ENCODE data around the gene SLC44A2. TPM values are rescaled to one million over a fixed set of nuclear protein-coding genes. Genes with fewer than 3 reads are reported as not detected.

SLC44A2 gene
- total RNA-seq, 1 donor = 49.9 TPM

DNA sequence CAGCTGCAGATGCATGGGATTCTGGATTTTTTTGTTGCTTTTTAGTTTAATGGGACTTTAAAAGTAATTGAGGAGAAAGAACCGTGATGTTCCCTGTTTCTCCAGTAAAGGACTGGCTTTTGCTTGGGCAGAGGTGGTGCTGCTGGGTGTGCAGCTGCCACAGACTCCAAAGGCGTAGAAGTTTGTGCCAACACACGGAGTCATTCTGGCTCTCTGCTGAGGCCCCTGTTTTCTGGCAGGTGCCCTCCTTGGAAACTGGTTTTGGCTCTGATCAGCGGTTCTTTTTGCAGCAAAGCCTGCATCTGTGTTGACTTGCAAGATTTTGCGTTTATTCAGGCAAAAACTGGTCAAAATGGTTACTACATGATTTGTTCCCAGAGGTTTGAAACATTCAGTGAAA, 59.9 kb downstream of the SLC44A2 start:
- H3K4me3 ChIP-seq (ENCODE audit: insufficient read depth, low read length) = no peak overlapping the region
- TF ChIP-seq, protein P1, sequence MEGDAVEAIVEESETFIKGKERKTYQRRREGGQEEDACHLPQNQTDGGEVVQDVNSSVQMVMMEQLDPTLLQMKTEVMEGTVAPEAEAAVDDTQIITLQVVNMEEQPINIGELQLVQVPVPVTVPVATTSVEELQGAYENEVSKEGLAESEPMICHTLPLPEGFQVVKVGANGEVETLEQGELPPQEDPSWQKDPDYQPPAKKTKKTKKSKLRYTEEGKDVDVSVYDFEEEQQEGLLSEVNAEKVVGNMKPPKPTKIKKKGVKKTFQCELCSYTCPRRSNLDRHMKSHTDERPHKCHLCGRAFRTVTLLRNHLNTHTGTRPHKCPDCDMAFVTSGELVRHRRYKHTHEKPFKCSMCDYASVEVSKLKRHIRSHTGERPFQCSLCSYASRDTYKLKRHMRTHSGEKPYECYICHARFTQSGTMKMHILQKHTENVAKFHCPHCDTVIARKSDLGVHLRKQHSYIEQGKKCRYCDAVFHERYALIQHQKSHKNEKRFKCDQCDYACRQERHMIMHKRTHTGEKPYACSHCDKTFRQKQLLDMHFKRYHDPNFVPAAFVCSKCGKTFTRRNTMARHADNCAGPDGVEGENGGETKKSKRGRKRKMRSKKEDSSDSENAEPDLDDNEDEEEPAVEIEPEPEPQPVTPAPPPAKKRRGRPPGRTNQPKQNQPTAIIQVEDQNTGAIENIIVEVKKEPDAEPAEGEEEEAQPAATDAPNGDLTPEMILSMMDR (IDR thresholded peaks at IDR 0.05; ENCODE audit: extremely low read depth, low read depth, low read length) = no peak
- H2AFZ ChIP-seq (ENCODE audit: low read length) = no peak overlapping the region
- DNase-seq (ENCODE audit: insufficient read length, low spot score, missing footprints) = peak; percentile 43
- H3K27me3 ChIP-seq (ENCODE audit: insufficient read depth, low read length) = no peaks in the 10 kb centered on the region
- peaks cover 10% of the 10 kb centered on the region for H3K4me1 ChIP-seq (ENCODE audit: insufficient read depth, low read length)
- no peaks in the 10 kb centered on the region for H3K9me3 ChIP-seq (ENCODE audit: low read depth, low read length)
- H3K79me2 ChIP-seq (ENCODE audit: insufficient read depth, low read length) = peaks cover 82% of the 10 kb centered on the region
- no peak overlapping the region for H3K4me2 ChIP-seq (ENCODE audit: insufficient read depth, low read length)
- peaks cover 52% of the 10 kb centered on the region for H4K20me1 ChIP-seq (ENCODE audit: insufficient read depth, low read length)
- no peak overlapping the region for H3K27ac ChIP-seq (ENCODE audit: low read depth, low read length)
- H3K36me3 ChIP-seq (ENCODE audit: insufficient read depth, low read length) = peaks cover 93% of the 10 kb centered on the region

DNA sequence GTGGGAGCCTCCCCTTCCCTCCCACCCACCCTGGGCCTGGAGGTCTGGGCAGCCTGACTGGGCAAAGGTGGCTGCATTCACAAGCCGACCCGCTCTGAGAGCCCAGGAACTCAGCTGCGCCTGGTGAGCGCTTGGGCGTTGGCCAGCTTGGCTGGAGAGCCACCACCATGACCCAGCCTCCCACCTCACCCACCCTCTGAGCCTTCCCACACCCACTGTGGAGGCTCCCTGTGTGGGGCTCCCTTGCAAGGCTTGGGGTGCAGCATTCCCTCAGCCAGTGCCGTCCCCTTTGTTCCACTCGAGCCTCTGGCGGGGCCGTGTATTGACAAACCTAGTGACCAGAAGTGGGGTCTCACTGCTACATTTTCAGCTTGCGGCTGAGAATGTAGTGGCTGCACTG, 60.8 kb downstream of the SLC44A2 start:
- peaks cover 93% of the 10 kb centered on the region for H3K36me3 ChIP-seq (ENCODE audit: insufficient read depth, low read length)
- peaks cover 10% of the 10 kb centered on the region for H3K4me1 ChIP-seq (ENCODE audit: insufficient read depth, low read length)
- peaks cover 73% of the 10 kb centered on the region for H3K79me2 ChIP-seq (ENCODE audit: insufficient read depth, low read length)
- no peak overlapping the region for H2AFZ ChIP-seq (ENCODE audit: low read length)
- DNase-seq (ENCODE audit: insufficient read length, low spot score, missing footprints) = peak; percentile 67
- no peaks in the 10 kb centered on the region for H3K27me3 ChIP-seq (ENCODE audit: insufficient read depth, low read length)
- no peaks in the 10 kb centered on the region for H3K9me3 ChIP-seq (ENCODE audit: low read depth, low read length)
- peaks cover 59% of the 10 kb centered on the region for H4K20me1 ChIP-seq (ENCODE audit: insufficient read depth, low read length)
- H3K27ac ChIP-seq (ENCODE audit: low read depth, low read length) = peak overlapping the region; percentile 90
- H3K4me3 ChIP-seq (ENCODE audit: insufficient read depth, low read length) = no peak overlapping the region
- TF ChIP-seq, protein P1 (IDR thresholded peaks at IDR 0.05; ENCODE audit: extremely low read depth, low read depth, low read length) = no peak
- no peak overlapping the region for H3K4me2 ChIP-seq (ENCODE audit: insufficient read depth, low read length)

DNA sequence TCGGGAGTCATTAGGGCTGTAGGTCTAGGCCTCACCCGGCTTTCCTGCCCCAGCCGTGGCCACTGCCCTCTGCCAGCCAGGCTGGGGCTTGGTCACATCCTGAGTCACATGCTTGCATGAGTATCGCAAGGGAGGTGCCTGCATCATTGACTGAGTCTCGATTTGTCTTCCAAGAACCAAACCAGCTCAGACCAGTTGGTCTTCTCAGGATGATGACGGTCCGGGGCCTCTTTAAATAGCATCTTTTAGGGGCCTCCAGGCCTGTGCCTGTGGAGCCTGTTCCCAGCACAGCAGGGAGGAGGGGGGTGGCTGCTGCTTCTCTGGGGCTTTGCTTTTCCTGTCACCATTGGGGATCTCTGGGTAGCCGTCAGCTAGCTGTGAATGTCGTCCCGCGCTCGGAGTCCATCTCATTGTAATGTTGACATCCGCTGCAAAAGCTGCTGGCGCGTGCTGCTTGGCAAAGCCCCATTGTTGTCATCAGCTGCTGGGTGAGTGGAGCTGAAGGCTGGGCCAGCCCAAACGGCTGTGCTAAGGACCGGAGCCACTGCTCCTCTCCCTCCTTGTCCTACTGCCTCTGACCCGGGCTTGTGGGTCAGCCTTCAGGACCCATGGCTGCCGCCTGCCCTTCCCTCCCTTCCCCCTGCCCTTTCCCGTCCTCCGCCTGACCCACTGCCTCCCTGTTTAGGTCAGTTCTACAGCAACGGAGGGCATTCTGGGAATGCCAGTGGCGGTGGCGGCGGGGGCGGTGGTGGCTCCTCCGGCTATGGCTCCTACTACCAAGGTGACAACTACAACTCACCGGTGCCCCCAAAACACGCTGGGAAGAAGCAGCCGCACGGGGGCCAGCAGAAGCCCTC, 61.5 kb downstream of the SLC44A2 start:
- no peak overlapping the region for H2AFZ ChIP-seq (ENCODE audit: low read length)
- no peak overlapping the region for H3K4me2 ChIP-seq (ENCODE audit: insufficient read depth, low read length)
- H3K4me3 ChIP-seq (ENCODE audit: insufficient read depth, low read length) = no peak overlapping the region
- peak; percentile 98 for DNase-seq (ENCODE audit: insufficient read length, low spot score, missing footprints)
- peaks cover 93% of the 10 kb centered on the region for H3K36me3 ChIP-seq (ENCODE audit: insufficient read depth, low read length)
- H3K4me1 ChIP-seq (ENCODE audit: insufficient read depth, low read length) = peaks cover 10% of the 10 kb centered on the region
- peaks cover 61% of the 10 kb centered on the region for H4K20me1 ChIP-seq (ENCODE audit: insufficient read depth, low read length)
- peak overlapping the region; percentile 90 for H3K27ac ChIP-seq (ENCODE audit: low read depth, low read length)
- no peaks in the 10 kb centered on the region for H3K27me3 ChIP-seq (ENCODE audit: insufficient read depth, low read length)
- no peaks in the 10 kb centered on the region for H3K9me3 ChIP-seq (ENCODE audit: low read depth, low read length)
- H3K79me2 ChIP-seq (ENCODE audit: insufficient read depth, low read length) = peaks cover 67% of the 10 kb centered on the region
- TF ChIP-seq, protein P1 (IDR thresholded peaks at IDR 0.05; ENCODE audit: extremely low read depth, low read depth, low read length) = no peak

DNA sequence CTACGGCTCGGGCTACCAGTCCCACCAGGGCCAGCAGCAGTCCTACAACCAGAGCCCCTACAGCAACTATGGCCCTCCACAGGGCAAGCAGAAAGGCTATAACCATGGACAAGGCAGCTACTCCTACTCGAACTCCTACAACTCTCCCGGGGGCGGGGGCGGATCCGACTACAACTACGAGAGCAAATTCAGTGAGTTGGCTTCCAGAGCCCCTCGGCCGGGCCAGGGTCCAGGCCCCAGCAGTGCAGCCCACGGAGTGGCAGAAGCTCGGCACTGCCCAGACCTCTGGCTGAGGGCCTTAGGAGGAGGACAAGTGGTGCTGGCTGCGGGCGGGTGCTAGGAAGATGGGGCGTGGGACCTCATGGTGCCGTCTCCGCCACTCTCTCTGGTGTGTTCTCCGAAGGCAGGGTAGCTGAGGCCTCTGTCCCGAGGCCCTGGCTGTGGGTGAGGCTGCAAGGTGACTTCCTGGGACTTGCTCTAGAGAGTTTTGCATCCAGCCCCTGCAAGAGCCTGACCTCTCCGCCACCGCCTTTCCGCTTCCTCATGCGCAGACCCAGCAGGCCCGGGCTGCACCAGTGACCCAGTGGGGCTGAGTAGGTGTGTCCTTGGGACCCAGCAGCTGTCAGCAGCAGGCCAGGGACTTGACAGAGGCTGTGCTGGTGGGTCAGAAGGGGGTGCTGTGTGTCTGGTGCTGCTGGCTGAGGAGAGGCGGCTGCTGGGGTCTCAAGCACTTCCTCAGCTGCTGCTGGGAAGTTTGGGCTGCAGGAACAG, 62.4 kb downstream of the SLC44A2 start:
- TF ChIP-seq, protein P1 (IDR thresholded peaks at IDR 0.05; ENCODE audit: extremely low read depth, low read depth, low read length) = no peak
- H3K4me1 ChIP-seq (ENCODE audit: insufficient read depth, low read length) = peaks cover 10% of the 10 kb centered on the region
- no peaks in the 10 kb centered on the region for H3K9me3 ChIP-seq (ENCODE audit: low read depth, low read length)
- H3K36me3 ChIP-seq (ENCODE audit: insufficient read depth, low read length) = peaks cover 93% of the 10 kb centered on the region
- H3K79me2 ChIP-seq (ENCODE audit: insufficient read depth, low read length) = peaks cover 59% of the 10 kb centered on the region
- peak; percentile 52 for DNase-seq (ENCODE audit: insufficient read length, low spot score, missing footprints)
- peaks cover 61% of the 10 kb centered on the region for H4K20me1 ChIP-seq (ENCODE audit: insufficient read depth, low read length)
- H2AFZ ChIP-seq (ENCODE audit: low read length) = no peak overlapping the region
- H3K27me3 ChIP-seq (ENCODE audit: insufficient read depth, low read length) = no peaks in the 10 kb centered on the region
- no peak overlapping the region for H3K4me3 ChIP-seq (ENCODE audit: insufficient read depth, low read length)
- peak overlapping the region; percentile 90 for H3K27ac ChIP-seq (ENCODE audit: low read depth, low read length)
- no peak overlapping the region for H3K4me2 ChIP-seq (ENCODE audit: insufficient read depth, low read length)
